Activated CD4-positive, alpha-beta T cell treated with anti-CD3 and anti-CD28 coated beads for 48 hours (primary cell): ENCODE data around the gene ACTR2.
"Not testable (repeated sequence)": the region's sequence is repeated elsewhere in the genome, so short reads cannot be mapped to it uniquely, and the experiment has no call there.

Experiments used
- DNase-seq: peaks from one replicate; pipeline ENCODE4 v3.0.0-alpha.2; 2020

ACTR2 gene

DNA sequence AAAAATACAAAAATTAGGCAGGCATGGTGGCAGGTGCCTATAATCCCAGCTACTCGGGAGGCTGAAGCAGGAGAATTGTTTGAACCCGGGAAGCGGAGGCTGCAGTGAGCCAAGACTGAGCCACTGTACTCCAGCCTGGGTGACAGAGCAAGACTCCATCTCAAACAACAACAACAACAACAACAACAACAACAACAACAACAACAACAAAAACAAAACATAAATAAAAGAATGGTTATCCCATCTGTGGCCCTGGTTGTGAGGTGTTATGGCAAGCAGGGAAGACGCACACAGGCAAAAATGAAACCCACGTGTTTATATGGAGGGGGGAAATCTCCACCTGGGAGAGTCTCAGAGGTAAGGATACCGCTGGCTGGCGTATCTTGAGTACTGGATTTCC is 89.7 kb downstream of the ACTR2 start:
- DNase-seq, result not testable (repeated sequence)

DNA sequence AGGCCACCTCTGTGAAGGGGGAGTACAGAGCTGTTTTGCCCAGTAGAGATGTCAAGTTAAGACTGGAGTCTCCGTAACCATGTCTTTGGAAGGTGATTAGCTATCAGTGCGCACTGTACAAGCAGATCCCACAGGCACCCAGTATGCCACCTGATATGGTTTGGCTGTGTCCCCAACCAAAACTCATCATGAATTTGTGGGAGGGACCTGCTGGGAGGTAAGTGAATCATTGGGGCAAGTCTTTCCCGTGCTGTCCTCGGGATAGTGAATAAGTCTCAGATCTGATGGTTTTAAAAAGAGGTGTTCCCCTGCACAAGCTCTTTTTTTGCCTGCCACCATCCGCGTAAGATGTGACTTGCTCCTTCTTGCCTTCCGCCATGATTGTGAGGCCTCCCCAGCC is 90.2 kb downstream of the ACTR2 start:
- no peak for DNase-seq

DNA sequence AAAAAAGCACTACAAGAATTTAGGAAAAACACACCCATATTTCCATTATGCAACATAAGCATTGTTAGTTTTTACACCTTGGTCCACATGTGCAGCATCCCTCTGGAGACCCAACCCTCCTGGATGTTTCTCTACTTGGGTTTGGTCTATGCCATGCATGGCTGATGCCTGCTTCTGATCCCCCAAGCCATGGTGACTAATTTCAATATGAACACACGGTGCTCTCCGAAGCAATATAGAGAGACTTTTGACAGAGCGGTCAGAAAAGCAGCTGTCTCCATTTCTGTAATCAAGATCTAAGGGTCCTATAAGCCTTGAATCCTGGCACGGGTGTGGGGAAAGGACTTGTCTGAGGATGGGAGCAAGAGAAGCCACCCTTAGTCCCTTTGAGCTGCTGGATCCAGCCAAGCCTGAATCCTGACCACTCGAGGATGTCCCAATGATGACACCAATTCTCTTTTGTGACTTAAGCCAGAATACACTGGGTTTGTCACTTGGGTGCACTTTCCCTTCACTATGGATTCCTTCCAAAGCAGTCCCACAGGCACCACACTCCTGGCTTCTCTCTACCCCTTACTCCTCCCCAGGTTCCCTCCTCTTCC is 91.5 kb downstream of the ACTR2 start:
- DNase-seq, result no peak

- DNase-seq, result no peak
Observed at GRCh38 chr2:65319674-65320041, 92.0 kb downstream of the ACTR2 start.

DNA sequence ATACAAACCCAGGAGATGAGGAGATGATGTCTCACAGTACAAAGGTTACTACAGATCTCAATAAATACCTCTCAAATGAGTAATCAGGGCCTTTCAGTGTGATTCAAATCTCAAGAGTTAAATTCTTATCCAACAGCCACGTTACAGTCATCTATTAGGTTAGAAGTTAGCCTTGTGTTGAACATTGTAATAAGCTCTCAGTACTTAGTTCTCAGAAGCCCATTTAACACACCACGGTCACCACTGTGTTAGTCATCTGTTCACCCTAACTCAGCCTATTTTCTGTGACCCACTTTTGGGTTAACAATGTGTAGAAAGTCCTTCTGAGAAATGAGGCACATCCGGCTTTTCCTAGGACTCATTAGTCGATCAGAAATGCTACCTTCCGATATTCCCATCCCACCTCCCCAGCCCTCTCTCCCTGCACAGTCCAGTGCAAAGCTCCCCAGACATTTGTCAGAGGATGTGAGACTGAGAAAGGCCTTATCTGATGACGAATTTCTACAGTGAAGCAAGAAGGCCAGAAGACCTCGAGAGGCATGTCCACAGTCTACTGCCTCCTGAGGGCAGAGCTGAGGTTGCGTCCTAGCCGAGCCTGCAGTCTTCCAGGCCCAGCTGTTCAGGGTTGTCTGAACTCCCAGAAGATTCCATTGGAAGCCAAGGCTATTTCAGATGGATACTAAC is 92.6 kb downstream of the ACTR2 start:
- peak; percentile 53 for DNase-seq
